Measurements from ENCODE around the gene CD33.

CD33 gene

GRCh38 chr19:51259348-51260245, 34.7 kb downstream of the CD33 start:
- DNase-seq: peak in 2 of 5 experiments; percentile 16 to 80

GRCh38 chr19:51263808-51264207, 38.9 kb downstream of the CD33 start:
- peak in 1 of 5 experiments; percentile 58 for DNase-seq

GRCh38 chr19:51271067-51271466, 46.2 kb downstream of the CD33 start:
- no peak for DNase-seq

- DNase-seq: peak in 2 of 5 experiments; percentile 38 to 95
Observed at GRCh38 chr19:51272183-51272810, 47.4 kb downstream of the CD33 start.

GRCh38 chr19:51274049-51274770, 49.3 kb downstream of the CD33 start:
- DNase-seq: peak in 1 of 5 experiments; percentile 84

GRCh38 chr19:51277112-51277511, 52.2 kb downstream of the CD33 start:
- no peak for DNase-seq

GRCh38 chr19:51282335-51282734, 57.5 kb downstream of the CD33 start:
- no peak for DNase-seq

- DNase-seq: no peak
Observed at GRCh38 chr19:51285682-51286081, 60.8 kb downstream of the CD33 start.
